Measurements from ENCODE around the gene MPHOSPH6.

GRCh38 chr16:82133798-82134197, 36.2 kb downstream of the MPHOSPH6 start:
- no peak for TF ChIP-seq TAF1 (IDR thresholded peaks at IDR 0.05; ENCODE audit: low read depth, low read length)
- no peak for TF ChIP-seq POLR2AphosphoS5 (IDR thresholded peaks at IDR 0.05; ENCODE audit: low read depth, low read length)
- no peak for TF ChIP-seq POLR2A (IDR thresholded peaks at IDR 0.05; ENCODE audit: low read depth, low read length)
- no peak for TF ChIP-seq PAX5 (IDR thresholded peaks at IDR 0.05; ENCODE audit: insufficient read depth, low read length, severe bottlenecking)
- no peak for TF ChIP-seq POU2F2 (IDR thresholded peaks at IDR 0.05; ENCODE audit: low read depth, low read length)
- no peak for TF ChIP-seq SPI1 (IDR thresholded peaks at IDR 0.05; ENCODE audit: low read depth, low read length)
